ENCODE measurements around the gene ONECUT3. TPM values are rescaled to one million over a fixed set of nuclear protein-coding genes. Genes with fewer than 3 reads are reported as not detected.
A peak's percentile ranks its signal among the peaks of the same experiment; 100 is the strongest.

The ONECUT3 gene
- total RNA-seq, 1 donor from 2014 or later: 0.94 TPM

DNA sequence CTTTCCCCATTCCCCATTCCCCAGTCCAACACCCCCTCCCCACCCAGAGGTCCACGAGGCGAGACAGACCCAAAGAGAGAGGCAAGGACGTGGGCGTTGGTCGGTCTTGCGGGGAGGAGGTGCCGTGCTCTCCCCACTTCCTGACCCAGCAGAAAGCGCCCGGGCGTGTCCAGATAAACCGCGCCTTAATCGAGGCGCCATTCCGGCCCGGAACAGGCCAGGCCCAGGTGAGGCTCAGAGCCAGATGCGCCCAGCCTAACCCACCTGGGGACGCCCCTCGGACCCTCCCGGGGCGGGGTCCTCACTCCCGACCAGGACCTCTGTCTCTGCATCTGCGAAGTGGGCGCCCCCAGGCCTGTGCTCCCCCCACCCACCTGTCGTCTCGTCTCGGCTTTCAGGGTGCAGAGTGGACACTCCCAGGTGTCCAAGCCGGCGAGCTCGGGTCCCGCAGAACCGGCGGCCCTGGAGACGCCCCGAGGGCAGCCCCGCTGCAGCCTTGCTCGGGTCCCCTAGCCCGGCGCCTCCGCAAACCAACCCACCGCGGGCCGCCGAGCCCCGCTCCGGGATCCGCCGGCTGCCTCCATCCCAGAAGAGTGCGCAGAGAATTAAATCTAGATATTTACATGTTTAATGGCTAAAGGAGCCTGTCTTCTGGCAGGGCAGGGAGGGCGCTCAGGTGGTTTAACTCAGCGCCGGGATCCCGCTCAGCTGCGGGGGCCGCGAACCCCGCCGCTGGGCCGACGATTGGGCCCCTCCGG, 5.0 kb upstream of the ONECUT3 start:
- TF ChIP-seq, protein P1, sequence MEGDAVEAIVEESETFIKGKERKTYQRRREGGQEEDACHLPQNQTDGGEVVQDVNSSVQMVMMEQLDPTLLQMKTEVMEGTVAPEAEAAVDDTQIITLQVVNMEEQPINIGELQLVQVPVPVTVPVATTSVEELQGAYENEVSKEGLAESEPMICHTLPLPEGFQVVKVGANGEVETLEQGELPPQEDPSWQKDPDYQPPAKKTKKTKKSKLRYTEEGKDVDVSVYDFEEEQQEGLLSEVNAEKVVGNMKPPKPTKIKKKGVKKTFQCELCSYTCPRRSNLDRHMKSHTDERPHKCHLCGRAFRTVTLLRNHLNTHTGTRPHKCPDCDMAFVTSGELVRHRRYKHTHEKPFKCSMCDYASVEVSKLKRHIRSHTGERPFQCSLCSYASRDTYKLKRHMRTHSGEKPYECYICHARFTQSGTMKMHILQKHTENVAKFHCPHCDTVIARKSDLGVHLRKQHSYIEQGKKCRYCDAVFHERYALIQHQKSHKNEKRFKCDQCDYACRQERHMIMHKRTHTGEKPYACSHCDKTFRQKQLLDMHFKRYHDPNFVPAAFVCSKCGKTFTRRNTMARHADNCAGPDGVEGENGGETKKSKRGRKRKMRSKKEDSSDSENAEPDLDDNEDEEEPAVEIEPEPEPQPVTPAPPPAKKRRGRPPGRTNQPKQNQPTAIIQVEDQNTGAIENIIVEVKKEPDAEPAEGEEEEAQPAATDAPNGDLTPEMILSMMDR (conservative IDR thresholded peaks at IDR 0.05): no peak
- peak overlapping the region; percentile 41 for H3K27ac Mint-ChIP-seq
- no peaks in the 10 kb centered on the region for H3K4me1 Mint-ChIP-seq (ENCODE audit: unreplicated experiment)
- H3K9me3 Mint-ChIP-seq: no peaks in the 10 kb centered on the region
- no peak for DNase-seq (ENCODE audit: extremely low spot score, unreplicated experiment)
- H3K27me3 Mint-ChIP-seq: peaks cover 64% of the 10 kb centered on the region
- H3K4me3 Mint-ChIP-seq: peak overlapping the region; percentile 41
- H3K36me3 Mint-ChIP-seq: no peaks in the 10 kb centered on the region

DNA sequence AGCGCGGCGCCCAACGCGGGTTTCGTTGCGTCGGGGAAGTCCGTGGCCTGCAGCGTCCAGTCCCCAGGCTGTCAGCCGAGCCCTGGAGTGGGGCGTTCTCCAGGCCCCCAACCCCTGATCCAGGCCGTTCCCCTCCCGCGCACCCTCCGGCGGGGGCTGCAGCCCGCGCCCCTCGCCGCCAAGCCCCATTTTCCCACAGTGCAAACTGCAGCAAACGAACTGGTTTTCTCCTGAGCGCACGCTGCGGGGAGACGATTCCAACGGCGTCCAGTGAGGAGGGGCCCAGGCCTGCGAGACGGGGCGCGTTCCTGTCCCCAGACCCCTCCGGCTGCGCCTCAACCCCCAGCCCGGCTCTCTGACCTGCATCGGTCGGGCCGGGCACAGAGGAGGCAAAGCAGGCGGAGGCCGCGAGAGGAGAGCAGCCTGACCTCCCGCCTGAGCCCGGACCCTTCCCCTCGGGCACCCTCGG, 4.4 kb upstream of the ONECUT3 start:
- Mint-ChIP-seq H3K36me3 (no peaks in the 10 kb centered on the region), H3K27ac (no peak overlapping the region)
- TF ChIP-seq, protein P1 (conservative IDR thresholded peaks at IDR 0.05): no peak

DNA sequence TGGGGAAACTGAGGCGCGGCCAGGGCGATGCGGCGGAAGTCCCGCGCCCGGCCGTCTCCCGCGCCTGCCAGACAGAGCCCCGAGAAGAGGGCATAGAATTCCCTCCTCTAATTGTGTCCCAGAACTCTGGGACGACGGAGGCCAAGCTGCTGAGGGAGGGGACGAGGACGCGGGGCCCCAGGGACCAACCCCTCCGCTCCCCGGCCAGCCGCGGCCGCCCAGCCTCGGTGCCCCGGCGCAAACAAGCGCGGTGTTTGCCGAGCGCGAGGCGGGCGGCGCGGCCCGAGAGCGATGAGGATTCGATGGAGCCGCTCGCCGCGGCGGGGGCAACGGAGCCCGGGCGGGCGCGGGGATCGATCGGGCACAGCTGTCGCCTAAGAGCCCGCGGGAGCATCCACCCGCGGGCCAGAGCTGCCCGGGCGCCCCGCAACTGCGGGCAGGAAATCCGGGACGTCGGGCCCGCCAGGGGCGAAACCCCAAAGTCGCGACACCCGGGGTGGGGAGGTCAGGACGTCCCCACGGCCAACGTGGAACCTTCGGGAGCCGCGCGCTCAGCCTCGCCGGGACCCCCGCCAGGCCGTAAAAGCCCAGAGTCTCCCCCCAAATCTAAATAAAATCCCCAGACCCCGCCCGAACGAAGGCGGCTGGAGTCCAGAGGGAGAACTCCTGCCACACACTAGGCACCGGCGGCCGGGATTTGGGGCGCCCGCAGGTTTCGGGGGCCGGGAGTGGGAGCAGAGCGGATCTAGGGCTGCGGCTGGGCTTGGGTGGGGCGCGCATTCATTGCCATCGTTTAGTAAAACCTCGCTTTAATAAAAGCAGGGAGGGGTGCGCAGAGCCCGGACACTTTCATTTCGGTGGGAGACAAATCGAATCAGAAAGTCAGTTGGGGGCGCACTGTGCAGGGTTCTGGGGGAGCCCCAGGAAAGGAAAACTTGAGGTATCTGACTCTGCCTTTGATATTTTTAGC, 3.6 kb upstream of the ONECUT3 start:
- H3K4me3 Mint-ChIP-seq: no peak overlapping the region
- no peak overlapping the region for H3K27ac Mint-ChIP-seq
- TF ChIP-seq, protein P1 (conservative IDR thresholded peaks at IDR 0.05): no peak
- peaks cover 61% of the 10 kb centered on the region for H3K27me3 Mint-ChIP-seq
- no peaks in the 10 kb centered on the region for H3K36me3 Mint-ChIP-seq
- H3K9me3 Mint-ChIP-seq: no peaks in the 10 kb centered on the region
- DNase-seq (ENCODE audit: extremely low spot score, unreplicated experiment): no peak
- H3K4me1 Mint-ChIP-seq (ENCODE audit: unreplicated experiment): no peaks in the 10 kb centered on the region

More for the DNA sequence above, 4.4 kb upstream of the ONECUT3 start:
- no peak for DNase-seq (ENCODE audit: extremely low spot score, unreplicated experiment)
- no peaks in the 10 kb centered on the region for H3K4me1 Mint-ChIP-seq (ENCODE audit: unreplicated experiment)
- no peak overlapping the region for H3K4me3 Mint-ChIP-seq
- H3K9me3 Mint-ChIP-seq: no peaks in the 10 kb centered on the region
- H3K27me3 Mint-ChIP-seq: peaks cover 62% of the 10 kb centered on the region

DNA sequence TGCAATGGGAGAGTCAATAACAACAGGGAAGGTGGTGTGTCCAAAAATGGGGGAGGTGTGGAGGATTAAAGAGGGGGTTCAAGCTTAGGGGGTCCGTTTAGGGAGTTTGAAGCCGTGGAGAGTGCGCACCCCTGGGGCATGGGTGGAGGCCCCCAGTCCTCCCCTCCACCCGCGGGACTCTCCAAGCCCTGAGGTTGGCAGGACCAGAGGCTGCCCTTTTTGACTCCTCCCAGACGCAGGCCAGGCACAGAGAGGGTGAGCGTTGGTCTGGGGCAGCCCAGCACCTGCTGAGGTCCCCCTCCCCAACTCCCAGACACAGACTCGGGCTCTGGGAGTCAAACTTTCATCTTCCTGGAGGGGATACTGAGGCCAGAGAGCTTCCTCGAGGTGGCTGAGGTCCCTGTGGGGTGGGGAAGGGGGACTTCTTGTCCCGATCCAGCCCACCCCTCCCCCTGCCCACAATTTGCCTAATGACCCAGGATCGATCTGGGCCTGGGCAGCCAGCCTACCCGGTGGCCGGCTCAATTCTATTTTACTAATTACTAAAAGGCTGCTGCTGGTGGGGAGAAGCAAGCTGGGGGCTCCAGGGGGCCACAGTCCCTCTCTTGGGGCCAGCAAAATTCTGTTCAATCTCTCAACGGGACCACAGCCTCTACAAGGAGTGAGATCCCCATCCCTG, 2.8 kb upstream of the ONECUT3 start:
- no peaks in the 10 kb centered on the region for H3K36me3 Mint-ChIP-seq
- peaks cover 62% of the 10 kb centered on the region for H3K27me3 Mint-ChIP-seq
- no peak overlapping the region for H3K27ac Mint-ChIP-seq
- TF ChIP-seq, protein P1 (conservative IDR thresholded peaks at IDR 0.05): no peak
- H3K4me3 Mint-ChIP-seq: no peak overlapping the region
- H3K9me3 Mint-ChIP-seq: no peaks in the 10 kb centered on the region
- no peak for DNase-seq (ENCODE audit: extremely low spot score, unreplicated experiment)
- H3K4me1 Mint-ChIP-seq (ENCODE audit: unreplicated experiment): peaks cover 2% of the 10 kb centered on the region

DNA sequence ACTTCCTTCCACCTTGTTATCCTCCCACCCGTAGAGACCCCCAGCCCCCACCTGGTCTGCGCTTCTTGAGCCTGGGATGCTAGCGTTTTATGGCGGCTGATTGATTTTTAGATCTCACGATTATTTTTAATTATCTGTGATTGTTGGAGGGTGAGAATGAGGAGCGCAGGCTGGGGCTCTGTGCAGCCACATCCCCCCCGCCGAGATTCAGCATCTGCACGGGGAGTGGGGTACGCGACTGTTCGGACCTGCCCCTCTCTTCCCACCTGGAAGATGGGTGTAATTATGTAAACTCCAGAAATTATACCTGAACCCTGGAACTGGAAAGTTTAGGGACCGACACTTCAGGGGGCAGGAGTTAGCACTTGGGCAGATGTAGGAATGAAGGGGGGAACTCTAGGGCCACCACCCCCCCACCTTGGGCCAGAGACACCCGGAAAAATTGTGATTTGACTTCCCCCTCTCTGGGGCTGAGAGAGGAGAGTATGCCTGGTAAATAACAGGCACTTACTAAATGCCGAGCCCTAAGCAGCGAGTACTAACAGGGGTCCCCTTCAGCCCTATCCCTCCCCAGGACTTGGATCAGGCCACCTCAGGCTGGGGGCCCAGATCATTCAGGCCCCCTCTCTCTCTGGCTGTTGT, 1.8 kb upstream of the ONECUT3 start:
- H3K27me3 Mint-ChIP-seq: peaks cover 67% of the 10 kb centered on the region
- peaks cover 4% of the 10 kb centered on the region for H3K4me1 Mint-ChIP-seq (ENCODE audit: unreplicated experiment)
- TF ChIP-seq, protein P1 (conservative IDR thresholded peaks at IDR 0.05): no peak
- H3K27ac Mint-ChIP-seq: no peak overlapping the region
- H3K9me3 Mint-ChIP-seq: no peaks in the 10 kb centered on the region
- no peak overlapping the region for H3K4me3 Mint-ChIP-seq
- no peaks in the 10 kb centered on the region for H3K36me3 Mint-ChIP-seq
- no peak for DNase-seq (ENCODE audit: extremely low spot score, unreplicated experiment)
